Transverse colon (tissue), 4 donors: Measurements from ENCODE around the gene CPXM2. TPM values are rescaled to one million over a fixed set of nuclear protein-coding genes. Genes with fewer than 3 reads are reported as not detected.

Experiments used
- DNase-seq: peaks from one replicate; pipeline ENCODE4 v3.0.0-alpha.2; 2019
- H3K27ac ChIP-seq, 4 donors: fragments of 200-600 bp; sonication (generic); 2 replicates each; pipeline ENCODE4 v1.5.1; 2016 to 2018; ENCODE audit warnings: inconsistent platforms in 4 of 4
- H3K27me3 ChIP-seq: fragments of 200-600 bp; sonication (generic); 2 replicates; pipeline ENCODE4 v1.5.1; 2017; ENCODE audit warnings: inconsistent platforms
- H3K36me3 ChIP-seq, 4 donors: fragments of 200-600 bp; sonication (generic); 2 replicates each; pipeline ENCODE4 v1.5.1; 2017 to 2019; ENCODE audit warnings: inconsistent platforms in 4 of 4
- H3K4me1 ChIP-seq, 4 donors: fragments of 200-600 bp; sonication (generic); 2 replicates each; pipeline ENCODE4 v1.5.1; 2017 to 2020; ENCODE audit warnings: inconsistent platforms in 4 of 4
- H3K4me3 ChIP-seq, 4 donors: fragments of 200-600 bp; sonication (generic); 1 replicate in 1 of 4; 2 replicates in 3 of 4; pipeline versions ENCODE4 v1.5.1 to v1.6.1; 2017 to 2019; ENCODE audit warnings: inconsistent platforms in 4 of 4
- H3K9me3 ChIP-seq, 2 donors: fragments of 200-600 bp; sonication (generic); 2 replicates each; pipeline ENCODE4 v1.5.1; 2017 to 2019; ENCODE audit warnings: inconsistent platforms in 2 of 2
- EP300 ChIP-seq: sonication (generic); formaldehyde crosslinking; IDR thresholded peaks from one replicate; pipeline ENCODE4 v1.6.1; 2017; ENCODE audit warnings: antibody characterized with exemption, low read depth
- POLR2A ChIP-seq: fragments of 450-650 bp; IDR thresholded peaks from one replicate; pipeline ENCODE4 v1.6.1; 2016; ENCODE audit warnings: antibody characterized with exemption, mild to moderate bottlenecking, moderate library complexity
- POLR2AphosphoS5 ChIP-seq, 3 donors: sonication (generic); formaldehyde crosslinking; IDR thresholded peaks; one replicate each; pipeline ENCODE4 v1.6.1; 2016; ENCODE audit warnings: antibody characterized with exemption in 3 of 3
- WGBS, 2 donors: methylation state at CpG; one replicate each; pipeline ENCODE4 v1.1.5; 2018; ENCODE audit warnings: low coverage in 1 of 2; 5-methylcytosine and 5-hydroxymethylcytosine counted together
- in situ Hi-C, 4 donors: fragments of 200-750 bp; cut with MboI; loops; one replicate each; pipeline versions ENCODE4 v1.15.0 to v1.15.1; 2017; ENCODE audit warnings: low sequenced_read_pairs in 3 of 4, low pct_ligation_motif_present in 1 of 4, low pct_unique_long_range_greater_than_20kb in 1 of 4
- intact Hi-C: fragments of 100-400 bp; cut with DNase I; formaldehyde crosslinking; loops from one replicate; pipeline ENCODE4 v1.15.1; 2023; ENCODE audit warnings: low total_unique reads
- total RNA-seq, 4 donors: library from RNA; depleted of rRNA; stranded (reverse); fragments of >200 nt; gene quantifications; one replicate each; pipeline ENCODE4 v1.1.0, GENCODE V29; 2016
- TF ChIP-seq, protein P1 (sequence below), 5 experiments: fragments of 200-600 bp in 3 of 5; fragments of 450-650 bp in 2 of 5; sonication (generic) in 3 of 5; IDR thresholded peaks; 1 replicate in 2 of 5; 2 replicates in 3 of 5; pipeline ENCODE4 v1.5.1; 2016 to 2017; ENCODE audit warnings: antibody characterized with exemption in 5 of 5, inconsistent platforms in 3 of 5, mild to moderate bottlenecking in 2 of 5, moderate library complexity in 1 of 5

CPXM2 gene
- total RNA-seq, 4 donors from 2014 or later = 7.8 to 19.1 (median 13.0) TPM

DNA sequence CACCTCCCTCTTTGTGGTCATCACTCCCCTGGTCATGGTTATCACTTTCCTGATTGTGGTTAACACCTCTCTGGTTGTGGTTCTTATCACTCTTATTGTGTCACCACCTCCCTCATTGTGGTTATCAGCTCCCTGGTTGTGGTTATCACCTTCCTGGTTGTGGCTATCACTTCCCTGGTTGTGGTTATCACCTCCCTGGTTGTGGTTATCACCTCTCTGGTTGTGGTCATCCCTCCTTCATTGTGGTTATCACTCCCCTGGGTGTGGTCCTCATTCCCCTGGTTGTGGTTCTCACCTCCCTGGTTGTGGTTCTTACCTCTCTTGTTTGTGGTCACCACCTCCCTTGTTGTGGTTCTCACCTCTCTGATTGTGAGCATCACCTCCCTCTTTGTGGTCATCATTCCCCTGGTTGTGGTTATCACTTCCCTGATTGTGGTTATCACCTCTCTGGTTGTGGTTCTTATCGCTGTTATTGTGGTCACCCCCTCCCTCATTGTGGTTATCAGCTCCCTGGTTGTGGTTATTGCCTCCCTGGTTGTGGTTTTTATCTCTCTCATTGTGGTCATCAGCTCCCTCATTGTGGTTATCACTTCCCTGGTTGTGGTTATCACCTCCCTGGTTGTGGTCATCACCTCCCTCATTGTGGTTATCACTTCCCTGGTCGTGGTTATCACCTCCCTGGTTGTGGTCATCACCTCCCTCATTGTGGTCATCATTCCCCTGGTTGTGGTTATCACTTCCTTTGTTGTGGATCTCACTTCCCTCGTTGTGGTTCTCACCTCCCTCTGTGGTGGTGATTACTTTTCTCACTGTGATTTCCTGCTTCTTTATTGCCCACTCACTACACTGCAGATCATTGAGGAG is 118.7 kb downstream of the CPXM2 start:
- intact Hi-C loops (loop anchor here (5.0 kb wide), 1 partner anchor 114 kb away; no protein-coding TSS in a partner anchor), in situ Hi-C loops (no loop called here)
- TF ChIP-seq POLR2AphosphoS5 (IDR thresholded peaks at IDR 0.05) (no peak), EP300 (no peak), POLR2A (no peak)
- TF ChIP-seq, protein P1, sequence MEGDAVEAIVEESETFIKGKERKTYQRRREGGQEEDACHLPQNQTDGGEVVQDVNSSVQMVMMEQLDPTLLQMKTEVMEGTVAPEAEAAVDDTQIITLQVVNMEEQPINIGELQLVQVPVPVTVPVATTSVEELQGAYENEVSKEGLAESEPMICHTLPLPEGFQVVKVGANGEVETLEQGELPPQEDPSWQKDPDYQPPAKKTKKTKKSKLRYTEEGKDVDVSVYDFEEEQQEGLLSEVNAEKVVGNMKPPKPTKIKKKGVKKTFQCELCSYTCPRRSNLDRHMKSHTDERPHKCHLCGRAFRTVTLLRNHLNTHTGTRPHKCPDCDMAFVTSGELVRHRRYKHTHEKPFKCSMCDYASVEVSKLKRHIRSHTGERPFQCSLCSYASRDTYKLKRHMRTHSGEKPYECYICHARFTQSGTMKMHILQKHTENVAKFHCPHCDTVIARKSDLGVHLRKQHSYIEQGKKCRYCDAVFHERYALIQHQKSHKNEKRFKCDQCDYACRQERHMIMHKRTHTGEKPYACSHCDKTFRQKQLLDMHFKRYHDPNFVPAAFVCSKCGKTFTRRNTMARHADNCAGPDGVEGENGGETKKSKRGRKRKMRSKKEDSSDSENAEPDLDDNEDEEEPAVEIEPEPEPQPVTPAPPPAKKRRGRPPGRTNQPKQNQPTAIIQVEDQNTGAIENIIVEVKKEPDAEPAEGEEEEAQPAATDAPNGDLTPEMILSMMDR (IDR thresholded peaks at IDR 0.05) = no peak
- Histone ChIP-seq H3K36me3 (no peaks in the 10 kb centered on the region), H3K4me3 (no peak overlapping the region), H3K9me3 (no peaks in the 10 kb centered on the region), H3K4me1 (peaks cover 0 to 9% (median 3%) of the 10 kb centered on the region in 4 donors), H3K27me3 (no peaks in the 10 kb centered on the region), H3K27ac (no peak overlapping the region)
- 28 to 57% methylated on average over 3 of the region's 3 CpGs for WGBS, 2 donors
- DNase-seq = no peak

GRCh38 chr10:123771877-123772644 is 119.5 kb downstream of the CPXM2 start:
- H3K27me3 ChIP-seq = no peaks in the 10 kb centered on the region
- intact Hi-C loops = loop anchor here (5.0 kb wide), 1 partner anchor 115 kb away; no protein-coding TSS in a partner anchor
- H3K4me1 ChIP-seq = peaks cover 0 to 5% (median 0%) of the 10 kb centered on the region in 4 donors
- no peak overlapping the region for H3K4me3 ChIP-seq
- WGBS, 2 donors = 66% methylated on average over 4 of the region's 4 CpGs; no CpG with 5 or more reads in 1 of the 2 donors
- no peak overlapping the region for H3K27ac ChIP-seq
- no peak for DNase-seq
- TF ChIP-seq, protein P1 (IDR thresholded peaks at IDR 0.05) = no peak
- TF ChIP-seq POLR2AphosphoS5 (IDR thresholded peaks at IDR 0.05) = no peak
- no peak for TF ChIP-seq POLR2A
- TF ChIP-seq EP300 = no peak
- in situ Hi-C loops = no loop called here
- no peaks in the 10 kb centered on the region for H3K9me3 ChIP-seq
- no peaks in the 10 kb centered on the region for H3K36me3 ChIP-seq

GRCh38 chr10:123769647-123770046 is 122.0 kb downstream of the CPXM2 start:
- WGBS, 2 donors = 27% methylated on average over 4 of the region's 4 CpGs; no CpG with 5 or more reads in 1 of the 2 donors
- no peaks in the 10 kb centered on the region for H3K9me3 ChIP-seq
- TF ChIP-seq, protein P1 (IDR thresholded peaks at IDR 0.05) = no peak
- TF ChIP-seq POLR2AphosphoS5 (IDR thresholded peaks at IDR 0.05) = peak; percentile 45 to 72 (median 69)
- TF ChIP-seq POLR2A = no peak
- peak; percentile 45 for TF ChIP-seq EP300
- DNase-seq = no peak
- H3K4me1 ChIP-seq = peaks cover 0 to 12% (median 0%) of the 10 kb centered on the region in 4 donors
- H3K27ac ChIP-seq = peak overlapping the region in 3 of 4 donors; percentile 37 to 51 (median 49)
- no peaks in the 10 kb centered on the region for H3K36me3 ChIP-seq
- no peaks in the 10 kb centered on the region for H3K27me3 ChIP-seq
- intact Hi-C loops = loop anchor here (5.0 kb wide), 1 partner anchor 118 kb away; no protein-coding TSS in a partner anchor
- no peak overlapping the region for H3K4me3 ChIP-seq
- in situ Hi-C loops = no loop called here

DNA sequence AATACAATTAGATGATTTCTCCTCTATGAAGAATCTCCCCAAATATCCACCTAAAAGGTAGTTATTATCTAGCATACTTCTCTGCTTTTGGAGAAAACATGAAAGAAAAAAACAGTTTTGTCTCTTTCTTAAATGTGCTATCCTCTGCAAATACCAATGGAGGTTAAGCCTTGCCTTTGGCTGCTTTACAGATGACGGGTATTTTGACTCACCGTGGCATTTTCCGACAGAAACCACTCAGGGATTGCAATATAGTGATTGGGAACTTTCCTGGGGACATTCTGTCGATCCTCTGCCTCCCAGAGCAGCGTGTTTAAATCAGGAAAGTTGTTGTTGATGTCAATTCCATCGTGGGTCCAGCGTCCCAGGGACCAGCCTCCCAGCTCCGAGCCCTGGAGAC is 124.8 kb downstream of the CPXM2 start:
- H3K4me3 ChIP-seq = no peak overlapping the region
- intact Hi-C loops (no loop called here), in situ Hi-C loops (no loop called here)
- TF ChIP-seq, protein P1 (IDR thresholded peaks at IDR 0.05) = no peak
- TF ChIP-seq POLR2A (no peak), EP300 (no peak), POLR2AphosphoS5 (IDR thresholded peaks at IDR 0.05) (no peak)
- H3K36me3 ChIP-seq = no peaks in the 10 kb centered on the region
- H3K27me3 ChIP-seq = no peaks in the 10 kb centered on the region
- H3K27ac ChIP-seq = no peak overlapping the region
- peaks cover 0 to 12% (median 0%) of the 10 kb centered on the region in 4 donors for H3K4me1 ChIP-seq
- 76 to 82% methylated on average over 5 to 8 of the region's 8 CpGs for WGBS, 2 donors
- no peak for DNase-seq
- no peaks in the 10 kb centered on the region for H3K9me3 ChIP-seq
